CMK (cell line): ENCODE measurements around the gene PRSS27.
"Not testable (repeated sequence)": the region's sequence is repeated elsewhere in the genome, so short reads cannot be mapped to it uniquely, and the experiment has no call there.

ENCODE experiments used
- DNase-seq: peaks from one replicate; pipeline ENCODE4 v3.0.0-alpha.2; 2010; ENCODE audit warnings: low read depth

The PRSS27 gene

DNA sequence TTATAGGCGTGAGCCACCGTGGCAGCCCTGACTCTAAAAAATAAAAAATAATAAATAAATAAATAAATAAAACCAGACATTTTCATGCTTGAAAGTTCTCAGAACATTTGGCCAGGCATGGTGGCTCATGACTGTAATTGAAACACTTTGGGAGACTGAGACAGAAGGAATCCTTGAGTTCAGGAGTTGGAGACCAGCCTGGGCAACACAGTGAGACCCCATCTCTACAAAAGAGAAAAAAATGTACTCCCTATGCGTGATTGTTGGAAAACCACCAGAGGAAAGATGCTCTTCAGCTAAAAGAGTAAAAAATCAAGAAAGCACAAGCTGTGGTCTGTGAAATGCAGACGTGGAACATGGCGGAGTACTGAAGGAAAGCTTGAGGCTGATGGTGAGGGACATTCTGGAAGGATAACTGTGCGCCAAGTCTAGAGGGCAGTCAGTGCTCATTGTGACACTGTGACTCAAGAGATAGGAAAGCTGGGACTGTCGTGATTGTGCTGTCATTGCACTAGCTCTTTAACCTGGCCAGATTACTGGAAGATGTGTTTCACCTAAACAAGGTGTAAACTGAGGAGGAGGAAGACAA lies 4.2 kb upstream of the PRSS27 start:
- DNase-seq = no peak

DNA sequence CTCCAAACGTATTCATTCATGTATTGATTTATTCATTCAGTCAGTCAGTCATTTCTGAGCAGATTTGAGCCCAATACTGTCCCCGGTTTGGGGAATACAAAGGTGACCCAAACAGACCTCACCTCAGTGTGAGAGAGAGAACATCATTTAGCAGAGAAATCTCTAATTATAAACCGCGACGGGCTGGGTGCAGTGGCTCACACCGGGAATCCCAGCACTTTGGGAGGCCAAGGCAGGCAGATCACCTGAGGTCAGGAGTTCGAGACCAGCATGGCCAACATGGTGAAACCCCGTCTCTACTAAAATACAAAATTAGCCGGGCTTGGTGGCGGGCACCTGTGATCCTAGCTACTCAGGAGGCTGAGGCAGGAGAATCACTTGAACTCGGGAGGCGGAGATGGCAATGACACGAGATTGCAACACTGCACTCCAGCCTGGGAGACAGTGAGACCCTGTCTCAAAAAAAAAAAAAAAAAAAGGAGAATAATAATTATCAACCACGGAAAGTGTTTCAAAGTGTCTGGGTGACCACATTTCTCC lies 1.7 kb upstream of the PRSS27 start:
- DNase-seq = not testable (repeated sequence)

DNA sequence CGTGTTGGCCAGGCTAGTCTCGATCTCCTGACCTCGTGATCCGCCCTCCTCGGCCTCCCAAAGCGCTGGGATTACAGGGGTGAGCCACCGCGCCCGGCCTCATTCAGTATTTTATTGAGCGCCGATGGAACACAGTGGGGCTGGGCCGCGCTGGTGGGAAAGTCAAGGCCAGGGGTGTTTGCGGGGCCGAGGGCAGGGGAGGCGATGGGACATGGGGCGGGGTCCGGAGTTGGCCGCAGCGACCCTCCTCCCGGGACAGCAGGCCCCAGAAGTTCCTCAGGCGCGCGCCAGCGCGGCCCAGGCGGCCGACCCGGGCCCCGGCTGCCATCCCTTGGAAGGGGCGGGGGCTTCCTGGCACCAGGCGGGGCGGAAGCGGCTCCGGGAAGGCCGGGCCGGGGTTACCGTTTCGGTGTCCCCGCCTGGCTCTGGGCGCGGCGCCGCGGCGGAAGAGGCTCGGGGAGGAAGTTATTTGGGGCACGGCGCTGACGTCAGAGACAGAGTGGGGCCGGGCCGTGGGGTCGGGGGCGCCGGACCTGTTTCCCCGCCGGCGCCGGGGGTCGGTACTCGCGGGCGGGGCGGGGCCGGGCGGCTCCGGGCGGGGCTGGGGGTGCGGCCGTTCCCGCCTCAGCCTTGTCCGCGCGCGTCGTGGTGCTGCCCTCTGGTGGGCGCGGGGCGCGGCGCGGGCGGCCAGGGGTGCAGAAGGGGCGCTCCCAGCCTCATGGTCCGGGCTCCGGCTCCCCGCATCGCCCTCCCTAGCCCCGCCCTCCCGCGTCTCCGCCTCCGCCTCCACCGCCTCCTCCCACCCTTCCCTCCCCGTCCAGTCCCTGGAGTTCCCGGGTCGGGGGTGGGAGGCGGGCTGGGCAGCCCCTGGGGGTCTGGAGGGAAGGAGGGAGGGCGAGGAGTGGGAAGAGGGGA lies 952 bp upstream of the PRSS27 start:
- peak; percentile 73 for DNase-seq

DNA sequence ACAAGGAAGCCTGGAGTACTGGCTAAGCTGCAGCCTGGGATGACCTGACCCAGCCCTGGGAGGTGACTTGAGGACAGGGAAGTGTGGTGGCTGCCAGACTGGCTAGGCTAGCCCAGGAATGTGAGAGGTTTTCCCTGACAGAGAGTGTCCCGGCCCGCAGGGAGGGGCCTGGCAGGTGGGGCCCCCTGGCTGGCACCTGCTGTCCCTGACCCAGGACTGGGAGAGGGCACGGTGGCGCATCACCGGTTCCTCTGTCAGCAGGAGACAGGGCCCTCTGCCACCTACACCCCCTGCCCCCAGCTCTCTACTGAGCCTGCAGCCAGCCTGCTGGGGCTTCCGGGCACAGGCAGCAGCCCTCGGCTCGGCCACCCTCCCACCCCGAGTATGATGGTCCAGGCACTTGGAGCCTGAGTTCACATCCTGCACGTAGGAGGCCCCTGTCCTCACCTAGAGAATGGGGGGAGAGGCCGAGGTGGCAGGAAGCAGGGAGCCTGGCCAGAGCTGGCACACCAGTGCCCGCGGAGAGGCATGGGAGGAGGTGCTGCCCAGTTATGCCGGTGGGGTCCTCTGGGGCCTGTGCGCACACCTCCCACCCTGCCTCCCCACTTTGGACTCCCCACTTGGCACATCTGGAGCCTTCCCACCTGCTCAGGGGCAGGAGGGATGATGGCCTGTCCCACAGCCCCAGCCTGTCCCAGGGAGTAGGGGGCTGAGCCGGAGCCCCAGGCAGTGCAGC lies 528 bp downstream of the PRSS27 start:
- DNase-seq = no peak

DNA sequence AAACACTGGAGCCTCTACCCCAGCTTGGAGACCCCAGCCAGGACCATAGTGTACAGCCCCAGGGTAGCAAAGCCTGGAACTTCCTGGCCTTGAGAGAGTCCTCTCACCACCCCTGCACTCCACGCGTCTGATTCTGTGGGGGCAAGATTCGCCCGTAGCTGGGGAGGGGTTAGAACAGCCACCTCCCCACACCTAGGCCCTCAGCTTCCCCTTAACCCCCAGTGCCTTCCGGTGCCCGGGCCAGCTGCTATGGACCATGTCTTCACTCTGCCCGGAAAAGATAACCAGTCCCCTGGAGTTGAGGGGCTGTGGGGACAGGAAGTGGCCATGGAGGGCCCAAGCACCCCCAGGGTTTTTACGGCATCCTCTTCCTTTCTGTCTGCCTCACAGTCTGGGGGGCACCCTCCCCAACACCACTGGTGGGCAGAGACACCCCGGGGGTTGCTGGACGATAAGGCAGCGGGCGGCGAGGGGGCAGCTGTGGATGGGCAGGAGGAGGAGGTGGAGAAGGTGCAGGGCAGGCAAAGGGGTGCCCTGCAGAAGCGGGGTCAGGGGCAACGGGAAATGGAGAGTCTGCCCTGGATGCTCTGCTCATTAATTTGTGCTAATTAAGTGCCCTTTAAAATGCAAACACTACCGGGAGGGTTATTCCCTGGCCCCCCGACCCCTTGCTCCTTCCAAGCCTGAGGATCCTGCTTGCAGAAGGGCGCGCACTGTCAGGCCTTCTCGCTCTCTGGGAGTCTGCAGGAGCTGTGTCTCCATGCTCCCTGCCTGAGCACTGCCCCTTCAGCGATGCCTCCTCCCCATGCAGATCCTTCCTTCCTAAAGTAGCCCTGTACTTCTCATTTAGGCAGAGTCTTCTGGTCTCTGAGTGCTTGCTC lies 2.4 kb downstream of the PRSS27 start:
- DNase-seq = peak; percentile 63

DNA sequence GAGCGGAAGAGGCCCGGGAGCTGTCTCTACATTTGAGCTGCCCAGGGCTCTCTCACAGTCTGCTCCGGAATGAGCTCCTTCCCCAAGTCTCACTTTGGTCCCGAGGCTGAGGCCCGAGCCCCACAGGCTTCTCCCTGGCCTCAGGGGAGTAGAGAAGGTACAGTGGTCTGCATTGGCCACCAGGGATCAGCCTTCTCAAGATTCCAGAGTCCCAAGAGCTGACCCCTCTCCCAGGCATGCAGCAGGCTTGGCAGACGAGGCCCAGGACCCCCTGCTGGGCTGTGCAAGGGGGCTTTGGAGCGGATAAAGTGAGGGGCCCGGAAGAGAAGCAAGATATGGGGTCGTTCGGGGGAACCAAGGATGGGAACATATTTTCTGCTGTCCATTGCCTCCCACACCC lies 3.1 kb downstream of the PRSS27 start:
- no peak for DNase-seq

DNA sequence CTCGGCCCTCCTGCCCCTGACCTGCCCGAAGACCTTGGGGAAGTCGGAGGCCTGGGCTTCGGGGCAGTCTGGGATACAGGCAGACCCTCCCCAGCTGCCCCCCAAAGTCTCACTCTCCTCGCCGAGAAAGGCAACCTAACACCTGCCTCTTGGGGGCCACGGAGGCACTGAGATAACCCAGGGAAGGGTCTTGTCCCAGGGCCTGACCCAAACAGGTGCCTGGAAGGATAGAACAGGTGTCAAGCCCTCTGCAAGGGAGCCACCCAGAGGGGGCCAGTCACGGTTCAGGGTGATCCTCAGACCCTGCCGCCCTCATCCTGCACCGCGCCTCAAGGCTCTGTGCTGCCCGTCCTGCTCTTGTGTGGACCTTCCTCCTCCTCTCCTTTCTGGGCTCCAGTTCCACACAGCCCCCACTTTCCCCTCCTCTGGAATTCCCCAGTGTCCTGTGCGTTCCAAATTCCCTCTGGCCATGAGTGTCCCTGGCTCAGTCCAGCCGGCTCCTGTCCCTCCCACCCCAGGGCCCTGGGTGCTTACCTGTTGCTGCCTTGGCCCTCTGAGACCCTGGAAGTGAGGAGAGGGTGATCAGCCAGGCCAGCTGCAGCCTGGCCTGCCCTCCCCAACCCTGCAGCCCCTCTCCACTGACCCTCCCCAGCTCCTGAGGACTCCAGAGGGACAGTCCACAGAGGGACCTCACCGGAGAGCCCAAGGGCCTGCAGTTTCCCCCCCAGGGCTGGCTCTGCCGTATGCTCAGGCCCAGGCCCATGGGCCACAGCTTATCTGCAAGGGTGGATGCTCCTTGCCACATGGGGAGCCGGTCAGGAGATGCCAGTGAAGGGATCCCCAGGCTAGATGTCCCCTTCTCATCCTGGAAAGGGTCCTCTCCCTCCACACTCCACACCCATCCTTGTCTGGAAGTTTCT lies 3.8 kb downstream of the PRSS27 start:
- DNase-seq = no peak

DNA sequence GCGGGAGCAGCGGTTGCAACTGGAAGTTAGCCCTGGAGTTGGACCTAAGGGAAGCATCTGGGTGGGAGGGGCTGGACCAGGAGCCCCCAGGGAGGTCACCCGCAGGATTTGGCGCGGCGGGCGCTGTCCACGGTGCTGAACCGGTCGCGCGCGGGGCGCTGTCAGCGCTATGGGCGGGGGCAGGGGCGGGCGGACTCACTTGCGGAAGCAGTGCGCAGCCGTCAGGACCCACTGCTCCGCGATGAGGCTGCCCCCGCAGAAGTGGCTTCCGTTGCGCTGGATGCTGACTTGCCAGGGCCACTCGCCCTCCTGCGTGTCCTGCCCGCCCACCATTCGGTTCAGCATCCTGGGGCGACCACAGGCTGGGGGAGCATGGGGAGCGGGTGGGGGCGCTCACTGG lies 4.5 kb downstream of the PRSS27 start:
- DNase-seq = peak; percentile 62

DNA sequence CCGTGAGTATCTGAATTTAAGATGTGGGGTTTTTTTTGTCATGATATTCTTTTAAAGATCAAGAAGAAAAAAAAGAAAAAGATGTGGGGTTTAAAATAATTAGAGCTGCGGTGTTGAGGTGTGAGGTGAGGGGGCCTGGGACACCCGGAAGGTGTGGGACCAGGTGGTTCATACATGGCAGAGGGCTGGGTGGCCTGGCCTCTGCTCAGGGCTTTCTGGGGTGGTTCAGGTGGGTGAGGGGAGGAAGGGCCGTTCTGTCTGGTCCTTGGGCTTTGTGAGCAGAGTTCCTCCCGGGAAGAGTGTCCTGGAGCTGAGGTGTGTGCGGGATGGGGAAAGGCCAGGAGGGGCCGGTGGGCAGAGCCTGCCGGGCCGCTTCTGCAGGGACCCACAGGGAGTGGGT lies 5.0 kb downstream of the PRSS27 start:
- no peak for DNase-seq

DNA sequence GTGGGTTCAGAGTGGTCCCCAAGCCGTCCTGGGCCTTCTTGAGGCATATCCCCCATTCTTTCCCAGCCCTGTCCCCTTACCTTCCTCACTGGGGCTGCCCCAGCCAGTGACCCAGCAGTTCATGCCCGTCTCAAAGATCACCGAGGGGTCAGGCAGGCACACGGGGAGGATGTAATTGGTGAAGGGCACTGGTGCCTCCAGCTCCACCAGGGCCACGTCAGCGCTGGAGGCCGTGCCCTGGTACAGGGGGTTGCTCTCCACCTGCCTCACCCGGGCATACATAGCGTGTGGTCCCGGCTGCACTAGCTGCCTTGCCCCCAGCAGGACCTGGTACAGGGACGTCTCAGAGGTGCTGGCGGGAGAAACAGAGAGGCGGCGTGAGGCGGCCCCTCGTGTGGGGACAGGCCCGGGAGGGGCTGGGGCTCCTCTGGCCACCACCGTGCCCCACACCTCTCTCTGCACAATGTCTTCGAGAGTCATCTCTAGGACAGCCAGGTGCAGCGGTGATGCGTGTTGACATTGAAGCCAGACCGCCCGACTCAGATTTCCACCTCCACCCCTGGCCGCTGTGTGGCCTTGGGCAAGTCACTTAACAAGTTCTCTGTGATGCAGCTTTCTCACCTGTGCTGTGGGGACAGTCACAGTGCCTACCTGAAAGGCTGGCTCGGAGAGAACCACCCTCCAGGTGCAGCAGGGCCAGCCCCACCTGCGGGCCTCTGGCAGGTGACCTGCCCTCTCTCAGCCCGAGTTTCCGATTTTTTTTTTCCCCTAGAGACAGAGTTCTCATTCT lies 5.8 kb downstream of the PRSS27 start:
- DNase-seq = no peak

DNA sequence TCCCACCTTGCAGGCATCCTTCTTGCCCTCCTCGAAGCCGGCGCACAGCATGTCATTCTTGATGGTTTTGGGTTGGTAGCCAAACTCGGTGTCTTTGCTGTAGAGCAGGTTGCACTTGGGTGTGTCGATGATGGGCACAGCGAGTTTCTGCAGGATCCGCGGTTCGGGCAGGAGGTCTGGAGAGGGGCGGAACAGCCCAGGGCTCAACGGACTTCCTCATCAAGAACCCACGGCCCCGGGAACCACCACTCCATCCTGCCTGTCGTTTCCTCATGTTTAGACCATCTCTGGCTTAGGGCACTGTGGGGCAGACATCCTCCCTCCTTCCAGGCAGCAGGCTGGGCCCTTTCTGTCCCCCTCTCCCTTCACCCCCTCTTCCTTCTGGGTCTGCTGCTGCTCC lies 6.5 kb downstream of the PRSS27 start:
- DNase-seq = no peak

DNA sequence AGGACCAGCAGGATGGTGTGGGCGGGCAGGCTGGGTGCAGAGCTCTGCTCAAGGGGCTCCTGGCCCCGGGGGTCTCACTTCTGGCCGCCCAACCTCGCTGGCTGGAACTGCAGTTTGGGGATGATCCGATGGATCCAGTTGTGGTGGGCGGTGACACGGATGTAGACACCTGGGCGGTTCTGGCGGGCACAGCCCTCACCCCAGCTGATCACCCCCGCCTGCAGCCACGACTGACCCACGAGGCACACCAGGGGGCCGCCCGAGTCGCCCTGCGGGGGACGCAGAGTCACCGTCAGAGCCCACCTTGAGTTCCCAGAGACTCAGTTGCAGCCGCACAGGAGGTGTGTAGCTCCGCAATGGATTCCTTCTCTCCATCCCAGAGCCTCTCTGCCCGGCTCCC lies 7.5 kb downstream of the PRSS27 start:
- no peak for DNase-seq

DNA sequence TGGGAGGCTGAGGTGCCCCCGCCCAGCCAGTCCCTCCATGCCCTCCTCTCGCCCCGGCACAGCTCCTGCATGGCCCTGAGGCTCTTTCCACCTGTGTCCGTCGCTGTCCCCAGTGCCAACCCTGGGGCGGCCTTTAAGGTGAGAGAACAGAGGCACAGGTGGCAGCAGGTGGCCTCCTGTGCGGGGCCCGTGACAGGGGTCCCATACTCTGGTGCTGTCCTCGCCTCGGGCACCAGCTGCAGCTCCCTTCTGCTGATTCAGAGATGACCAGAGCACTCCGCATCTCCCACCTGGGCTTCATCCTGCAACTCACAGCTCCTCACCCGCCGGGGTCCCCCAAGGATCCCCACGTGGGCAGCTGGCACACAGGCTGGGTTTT lies 8.0 kb downstream of the PRSS27 start:
- no peak for DNase-seq

DNA sequence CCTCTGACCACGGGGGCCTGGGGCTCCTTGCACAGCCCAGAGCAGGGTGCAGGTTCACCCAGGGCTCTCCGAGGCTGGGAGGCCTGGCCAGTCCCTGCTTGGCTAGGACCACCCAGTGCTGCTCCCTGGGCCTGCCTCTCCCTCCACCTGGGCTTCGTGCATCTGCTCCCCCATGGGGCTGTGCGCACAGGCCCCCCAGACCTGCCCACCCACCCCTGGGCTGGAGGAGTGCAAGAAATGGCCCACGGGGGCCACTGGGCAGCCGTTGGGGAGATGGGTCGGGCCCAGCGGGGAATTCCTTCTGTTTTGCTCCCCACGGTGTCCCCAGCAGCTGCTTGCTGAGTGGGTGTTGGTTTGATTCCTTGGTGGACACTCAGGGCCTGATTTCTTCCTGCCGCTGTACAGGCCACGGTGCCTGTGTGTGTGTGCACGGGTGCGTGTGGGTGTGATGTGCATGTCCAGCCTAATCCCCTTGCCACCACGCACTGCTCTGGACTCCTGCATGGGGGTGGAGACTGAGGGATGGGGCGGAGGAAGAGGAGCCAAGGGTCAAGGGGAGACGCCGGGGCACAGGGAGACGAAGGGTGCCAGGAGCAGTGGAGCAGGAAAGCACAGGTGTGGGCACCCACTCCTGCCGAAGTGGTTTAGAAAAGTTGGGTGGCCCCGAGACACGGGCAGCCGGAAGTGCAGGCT lies 8.5 kb downstream of the PRSS27 start:
- DNase-seq = no peak

DNA sequence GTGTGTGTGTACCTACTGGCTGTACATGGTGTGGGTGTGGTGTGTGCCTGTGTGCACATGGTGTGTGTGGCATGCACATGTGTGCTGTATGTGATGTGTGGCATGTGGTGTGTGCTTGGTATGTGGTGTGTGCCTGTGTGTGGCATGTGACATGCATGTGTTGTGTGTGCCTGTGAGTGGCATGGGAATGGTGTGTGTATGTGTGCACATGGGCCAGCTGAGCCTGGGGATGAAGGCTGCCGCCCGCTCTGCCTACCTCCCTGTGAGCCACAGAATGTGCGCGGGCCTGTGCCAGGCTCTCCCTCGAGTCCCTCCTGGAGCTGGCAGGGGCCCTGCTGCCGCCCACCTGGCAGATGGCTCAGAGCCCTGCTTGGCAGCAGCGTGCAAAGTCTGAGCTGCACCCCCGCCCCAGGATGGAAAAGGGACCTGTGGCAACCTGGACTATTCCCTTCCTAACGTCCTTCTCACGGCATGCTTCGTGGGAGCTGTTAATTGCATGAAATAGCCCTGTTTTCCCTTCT lies 9.3 kb downstream of the PRSS27 start:
- DNase-seq = no peak

DNA sequence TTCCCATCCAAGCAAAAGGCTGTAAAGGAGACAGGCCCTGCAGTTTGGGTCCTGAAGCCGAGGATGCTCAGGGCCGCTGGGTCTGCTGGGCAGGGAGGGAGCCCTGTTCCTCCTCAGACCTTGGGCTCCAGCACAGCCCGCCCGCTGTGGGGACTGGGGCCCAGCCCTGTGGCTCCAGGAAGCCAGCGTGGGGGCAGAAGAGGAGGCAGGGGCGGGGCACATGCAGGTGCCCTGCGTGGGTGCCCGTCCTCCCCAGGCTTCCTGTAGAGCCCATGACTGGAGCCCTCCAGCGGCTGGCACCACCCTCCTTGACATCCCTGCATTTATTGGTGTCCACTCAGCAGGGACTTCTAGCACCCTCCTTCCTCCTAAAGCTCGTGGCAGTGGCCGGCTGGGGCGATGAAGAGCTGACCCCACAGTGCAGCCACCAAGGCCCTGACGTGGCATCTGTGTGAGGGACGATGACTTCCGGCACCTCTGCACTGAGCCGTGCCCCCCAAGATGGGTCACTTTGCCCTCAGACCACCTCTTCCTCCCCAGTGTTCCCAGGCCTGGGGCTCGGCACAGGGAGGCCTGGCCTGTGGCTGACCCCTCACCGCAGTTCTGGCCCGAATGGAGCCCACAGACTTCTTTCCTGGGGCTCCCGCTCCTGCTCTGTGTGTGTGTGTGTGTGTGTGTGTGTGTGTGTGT lies 9.9 kb downstream of the PRSS27 start:
- no peak for DNase-seq

DNA sequence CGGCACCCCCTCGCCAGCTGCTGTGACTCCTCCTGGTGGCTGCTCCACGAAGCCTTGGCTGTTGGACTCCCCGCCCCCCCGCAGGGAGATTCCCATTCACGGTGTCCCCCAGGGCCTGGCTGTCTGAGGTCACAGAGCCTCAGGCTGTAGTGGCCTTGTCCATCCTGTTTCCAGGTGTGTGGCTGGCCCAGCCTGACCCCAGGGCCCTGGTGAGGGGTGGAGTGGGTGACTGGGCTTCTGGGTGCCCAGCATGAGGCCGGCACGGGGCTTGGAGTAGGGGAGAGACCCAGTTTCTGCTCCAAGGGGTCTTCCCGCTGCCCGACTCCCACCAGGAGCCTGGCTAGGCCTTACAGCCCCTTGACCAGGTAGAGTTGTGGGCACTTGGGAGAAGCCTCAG lies 10.4 kb downstream of the PRSS27 start:
- DNase-seq = no peak

DNA sequence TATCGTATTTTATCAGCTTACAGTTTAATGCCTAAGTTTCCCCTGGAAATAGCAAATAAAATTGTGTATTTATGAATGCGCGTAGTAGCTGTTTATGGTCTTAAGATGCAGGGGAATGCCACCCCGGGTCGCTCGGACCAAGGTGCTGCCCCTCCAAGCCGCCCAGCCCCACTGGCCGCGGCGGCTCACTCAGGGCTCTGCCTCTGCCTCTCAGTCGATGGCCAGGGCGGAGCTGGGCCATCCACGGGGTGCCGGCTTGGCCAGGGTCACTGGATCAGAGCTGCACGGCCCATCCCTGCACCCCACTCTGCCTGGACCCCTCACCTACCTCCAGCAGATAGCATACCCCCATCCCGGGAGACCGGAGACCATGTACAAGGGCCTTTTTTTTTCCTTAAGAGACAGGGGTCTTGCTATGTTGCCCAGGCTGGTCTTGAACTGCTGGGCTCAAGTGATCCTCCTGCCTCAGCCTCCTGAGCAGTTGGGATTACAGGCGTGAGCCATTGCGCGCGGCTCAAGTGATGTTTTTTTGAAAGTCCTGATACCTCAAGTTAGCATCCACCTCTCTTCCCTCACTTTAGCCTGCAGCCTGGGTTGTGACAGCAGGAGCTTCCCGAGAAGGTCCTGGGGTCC lies 11.0 kb downstream of the PRSS27 start:
- no peak for DNase-seq
